Melanocyte of skin (primary cell): ENCODE data around the gene GPR141. TPM values are rescaled to one million over a fixed set of nuclear protein-coding genes. Genes with fewer than 3 reads are reported as not detected.

ENCODE experiments used
- total RNA-seq, 2 donors: library from RNA; depleted of rRNA; stranded (reverse); fragments of >200 nt; gene quantifications; 2 replicates each; pipeline ENCODE4 v1.2.3, GENCODE V29; 2012

Gene GPR141, protein sequence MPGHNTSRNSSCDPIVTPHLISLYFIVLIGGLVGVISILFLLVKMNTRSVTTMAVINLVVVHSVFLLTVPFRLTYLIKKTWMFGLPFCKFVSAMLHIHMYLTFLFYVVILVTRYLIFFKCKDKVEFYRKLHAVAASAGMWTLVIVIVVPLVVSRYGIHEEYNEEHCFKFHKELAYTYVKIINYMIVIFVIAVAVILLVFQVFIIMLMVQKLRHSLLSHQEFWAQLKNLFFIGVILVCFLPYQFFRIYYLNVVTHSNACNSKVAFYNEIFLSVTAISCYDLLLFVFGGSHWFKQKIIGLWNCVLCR
- total RNA-seq = not detected

DNA sequence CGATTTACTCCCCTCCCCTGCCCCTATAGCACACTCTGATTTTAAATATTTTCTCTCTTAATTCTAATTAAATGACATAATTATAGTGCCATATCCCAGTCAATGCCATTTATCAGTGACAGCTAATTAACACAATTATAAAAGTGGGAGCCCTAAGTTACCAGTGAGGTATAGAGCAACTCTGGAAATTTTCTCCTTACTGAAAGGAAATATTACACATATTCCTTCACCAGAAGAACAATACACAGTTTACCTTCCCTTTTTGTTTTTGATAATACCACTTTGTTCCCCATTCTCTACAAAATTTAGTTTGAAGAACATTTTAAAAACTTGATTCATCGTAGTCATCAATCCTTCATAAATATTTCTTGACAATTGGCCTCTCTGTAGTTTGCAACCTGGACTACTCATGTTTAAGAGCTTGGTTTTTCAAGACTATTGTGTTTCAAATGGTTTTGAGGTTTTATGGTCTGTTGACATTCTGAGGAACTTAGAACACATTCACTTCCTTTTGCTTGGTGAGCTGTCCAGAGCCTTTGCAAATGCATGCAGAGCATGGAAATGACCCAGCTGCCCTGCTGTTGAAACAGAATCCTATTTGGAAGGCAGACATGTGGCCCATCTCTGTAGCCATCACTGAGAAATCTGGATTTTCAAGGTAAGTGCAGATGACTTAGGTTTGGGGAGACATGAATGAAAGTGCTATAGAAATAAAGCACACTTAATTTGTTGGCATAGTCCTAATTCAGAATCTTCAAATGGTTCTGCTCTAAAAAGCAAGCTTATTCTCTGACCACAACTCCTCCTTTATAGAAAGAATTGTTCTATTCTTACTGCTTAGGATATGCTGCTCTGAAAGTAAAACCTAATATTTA is at the start of gene GPR141:
Gene GPR141 (plus strand): TSS at position 521 of the 875 bp plus-strand sequence. CDS start 56,628 bp downstream, outside the sequence.

Other genes starting within 250 kb of the GPR141 start
- under 1 TPM; 0.33 to 0.69 TPM for gene ELMO1, start 234.9 kb upstream of the GPR141 start, total RNA-seq
- gene NME8, start 164.8 kb downstream of the GPR141 start, total RNA-seq = not detected
- gene SFRP4, start 233.1 kb downstream of the GPR141 start, total RNA-seq = 1 to 10 TPM in 1 of 2 donors, not detected in 1; 1.4 TPM
- 100 to 1,000 TPM in 1 of 2 donors, 10 to 100 TPM in 1; 47.3 to 105 TPM for gene EPDR1, start 236.9 kb downstream of the GPR141 start, total RNA-seq